Measurements from ENCODE around the gene INO80B.
"Not testable (repeated sequence)": the region's sequence is repeated elsewhere in the genome, so short reads cannot be mapped to it uniquely, and the experiment has no call there.

The INO80B gene

DNA sequence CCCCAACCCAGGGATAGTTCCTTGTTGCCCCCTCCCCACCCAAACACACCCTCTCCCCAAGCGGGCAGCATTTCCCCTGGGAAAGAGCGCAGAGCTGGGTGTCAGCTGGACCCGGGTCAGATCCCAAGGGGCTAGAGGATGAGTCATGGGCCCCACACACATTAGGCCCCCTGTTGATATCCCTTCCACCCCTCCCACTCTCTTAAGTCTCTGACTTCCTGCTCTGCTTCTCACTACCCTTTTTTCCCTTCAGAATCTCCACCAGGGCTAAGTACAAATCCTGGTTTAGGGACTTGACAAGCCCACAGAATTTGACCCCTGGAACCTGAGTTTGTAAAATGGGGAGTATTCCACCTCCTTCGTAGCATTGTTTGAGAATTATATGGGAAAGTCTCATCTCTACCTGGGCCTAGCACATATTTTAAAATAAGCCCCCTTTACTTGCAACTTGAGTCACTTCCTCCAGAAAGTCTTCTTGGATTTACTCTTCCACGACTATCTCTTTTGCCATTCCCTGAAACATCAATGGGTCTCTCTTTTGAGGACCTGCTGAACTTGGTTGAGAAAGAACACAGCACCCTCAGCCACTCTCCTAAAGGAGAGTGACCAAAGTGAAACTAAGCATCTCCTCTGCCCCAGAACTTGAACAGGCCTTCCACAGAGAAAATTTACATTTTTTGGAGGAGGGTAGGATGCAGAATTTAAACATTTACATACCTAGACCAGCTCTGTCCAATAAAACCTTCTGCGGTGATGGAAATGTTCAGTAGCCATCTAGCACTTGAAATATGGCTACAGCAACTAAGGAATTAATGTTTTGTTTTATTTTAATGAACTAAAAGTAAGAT, 17.8 kb upstream of the INO80B start:
- intact Hi-C loops (cut with micrococcal nuclease), result no loop called here
- no peak overlapping the region for H3K4me3 Mint-ChIP-seq
- H3K9me3 Mint-ChIP-seq, result no peaks in the 10 kb centered on the region
- peak overlapping the region; percentile 50 for H3K27ac Mint-ChIP-seq
- peaks cover 34% of the 10 kb centered on the region for H3K27me3 Mint-ChIP-seq
- H3K4me1 Mint-ChIP-seq (ENCODE audit: low read depth), result peaks cover 64% of the 10 kb centered on the region
- peaks cover 6% of the 10 kb centered on the region for H3K36me3 Mint-ChIP-seq (ENCODE audit: low read depth)

DNA sequence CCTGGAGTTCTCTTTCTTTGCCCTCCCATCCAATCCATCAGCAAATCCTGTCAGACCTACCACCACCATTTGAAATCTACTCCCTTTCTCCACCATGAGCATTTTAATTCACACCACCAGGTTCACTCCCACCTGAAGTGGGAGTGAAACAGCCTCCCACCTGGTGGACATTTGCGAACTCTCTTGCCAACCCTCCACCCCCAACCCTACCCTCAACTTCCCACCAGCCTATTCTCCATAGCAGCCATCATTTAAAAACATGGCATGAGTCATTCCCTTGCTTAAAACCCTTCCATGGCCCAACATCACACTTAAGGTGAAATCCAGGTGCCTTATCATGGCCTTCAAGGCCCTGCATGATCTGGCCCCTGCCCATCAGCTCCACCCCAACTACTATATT, 16.6 kb upstream of the INO80B start:
- no peaks in the 10 kb centered on the region for H3K9me3 Mint-ChIP-seq
- H3K27ac Mint-ChIP-seq, result peak overlapping the region; percentile 14
- no peak overlapping the region for H3K4me3 Mint-ChIP-seq
- peaks cover 6% of the 10 kb centered on the region for H3K36me3 Mint-ChIP-seq (ENCODE audit: low read depth)
- H3K4me1 Mint-ChIP-seq (ENCODE audit: low read depth), result peaks cover 67% of the 10 kb centered on the region
- intact Hi-C loops (cut with micrococcal nuclease), result no loop called here
- peaks cover 44% of the 10 kb centered on the region for H3K27me3 Mint-ChIP-seq

DNA sequence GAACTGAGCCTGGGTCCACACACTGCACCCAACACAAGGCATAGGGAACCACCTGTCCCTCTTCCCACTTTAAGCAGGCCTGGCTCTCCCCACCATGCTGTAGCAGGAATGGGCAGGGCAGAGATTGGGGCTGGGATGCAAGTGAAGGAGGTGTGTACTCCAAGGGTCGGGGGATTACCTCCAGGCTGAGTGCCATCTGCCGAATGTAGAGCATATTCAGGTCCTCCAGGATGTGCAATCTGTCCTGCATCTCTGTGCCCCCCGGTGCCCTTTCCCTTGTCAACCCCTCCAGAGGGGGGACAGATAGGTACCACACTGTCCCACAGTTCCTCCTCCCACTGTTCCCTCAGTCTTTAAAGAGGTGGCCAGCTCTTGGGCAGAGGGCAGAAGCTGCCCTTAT, 15.5 kb upstream of the INO80B start:
- H3K27ac Mint-ChIP-seq, result peak overlapping the region; percentile 61
- H3K4me3 Mint-ChIP-seq, result no peak overlapping the region
- H3K27me3 Mint-ChIP-seq, result peaks cover 53% of the 10 kb centered on the region

DNA sequence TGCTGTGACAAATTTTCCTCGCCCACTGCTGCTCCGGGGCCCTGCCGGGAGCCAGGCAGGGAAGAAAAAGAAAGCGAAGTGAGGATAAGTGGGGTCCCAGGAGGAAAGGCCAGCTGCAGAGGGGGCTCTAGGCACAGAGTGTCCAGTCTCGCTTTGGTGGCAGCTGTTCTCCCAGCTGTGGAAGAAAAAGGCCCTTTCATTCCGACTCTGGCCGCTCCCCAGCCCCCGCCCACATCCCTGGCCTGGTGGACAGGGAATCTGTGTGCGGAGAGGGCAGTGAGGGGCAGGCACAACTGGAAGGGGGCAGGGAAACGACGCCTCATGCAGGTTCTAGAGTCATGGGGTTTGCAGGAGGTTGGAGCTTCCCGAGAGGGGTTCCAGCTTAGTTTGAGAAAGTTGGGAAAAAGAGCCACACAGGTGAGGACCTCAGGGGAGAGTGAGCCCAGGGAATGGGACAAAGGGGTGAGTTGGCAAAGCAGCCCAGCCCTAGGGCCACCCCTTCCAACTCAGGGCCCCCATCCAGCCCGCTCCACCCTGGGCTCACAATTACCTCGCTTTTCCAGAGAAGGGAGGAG, 15.0 kb upstream of the INO80B start:
- Mint-ChIP-seq H3K36me3 (ENCODE audit: low read depth) (peaks cover 6% of the 10 kb centered on the region), H3K27ac (peak overlapping the region; percentile 61), H3K4me3 (peak overlapping the region; percentile 62), H3K9me3 (no peaks in the 10 kb centered on the region), H3K4me1 (ENCODE audit: low read depth) (peaks cover 79% of the 10 kb centered on the region), H3K27me3 (peaks cover 58% of the 10 kb centered on the region)
- intact Hi-C loops (cut with micrococcal nuclease), result loop anchor here (2.0 kb wide), 1 partner anchor 15 kb away; the partner anchor contains the start of gene INO80B

More for the DNA sequence above, 15.5 kb upstream of the INO80B start:
- intact Hi-C loops (cut with micrococcal nuclease), result no loop called here
- H3K36me3 Mint-ChIP-seq (ENCODE audit: low read depth), result peaks cover 6% of the 10 kb centered on the region
- no peaks in the 10 kb centered on the region for H3K9me3 Mint-ChIP-seq
- peaks cover 74% of the 10 kb centered on the region for H3K4me1 Mint-ChIP-seq (ENCODE audit: low read depth)

DNA sequence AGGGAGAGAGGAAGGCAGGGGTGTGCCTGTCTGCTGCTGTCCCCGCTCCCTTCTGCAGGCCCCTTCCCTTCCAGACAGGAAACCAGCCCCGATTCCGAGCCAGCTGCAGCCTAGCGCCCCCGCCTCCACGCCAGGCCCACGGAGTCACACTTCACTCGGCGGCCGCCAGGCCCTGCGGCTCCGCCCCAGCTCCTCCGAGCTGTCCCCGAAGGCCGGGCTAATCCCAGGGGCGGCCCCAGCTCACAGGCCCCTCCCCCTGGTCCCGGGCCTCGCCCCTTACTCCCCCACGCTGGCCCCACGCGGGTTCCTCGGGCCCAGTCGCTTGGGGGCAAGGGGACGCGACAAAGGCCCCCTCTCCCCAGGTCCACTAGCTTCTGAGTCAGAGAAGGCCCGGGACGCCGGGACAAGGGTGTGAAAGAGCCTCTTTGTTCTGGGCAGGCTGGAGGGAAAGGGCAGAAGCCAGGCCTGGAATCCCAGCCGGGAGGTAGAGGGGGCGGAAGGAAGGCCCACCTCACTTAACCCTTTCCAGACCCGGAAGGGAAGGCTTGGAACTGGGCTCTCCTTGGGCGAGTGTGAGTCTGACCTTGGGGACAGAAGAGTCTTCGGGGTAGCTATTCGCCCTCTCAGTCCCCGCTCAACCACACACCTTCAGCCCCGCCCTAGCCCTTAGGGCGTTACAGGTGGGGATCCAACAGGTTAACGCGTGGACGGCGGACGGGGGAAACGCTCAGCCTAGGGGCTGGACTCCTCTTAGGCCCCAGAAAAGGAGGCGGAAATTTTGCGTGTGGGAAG, 14.3 kb upstream of the INO80B start:
- Mint-ChIP-seq H3K9me3 (no peaks in the 10 kb centered on the region), H3K4me1 (ENCODE audit: low read depth) (peaks cover 77% of the 10 kb centered on the region), H3K4me3 (peak overlapping the region; percentile 62), H3K27ac (peak overlapping the region; percentile 61), H3K36me3 (ENCODE audit: low read depth) (peaks cover 6% of the 10 kb centered on the region), H3K27me3 (peaks cover 63% of the 10 kb centered on the region)
- intact Hi-C loops (cut with micrococcal nuclease), result loop anchor here (2.0 kb wide), 1 partner anchor 14 kb away; the partner anchor contains the start of gene INO80B

DNA sequence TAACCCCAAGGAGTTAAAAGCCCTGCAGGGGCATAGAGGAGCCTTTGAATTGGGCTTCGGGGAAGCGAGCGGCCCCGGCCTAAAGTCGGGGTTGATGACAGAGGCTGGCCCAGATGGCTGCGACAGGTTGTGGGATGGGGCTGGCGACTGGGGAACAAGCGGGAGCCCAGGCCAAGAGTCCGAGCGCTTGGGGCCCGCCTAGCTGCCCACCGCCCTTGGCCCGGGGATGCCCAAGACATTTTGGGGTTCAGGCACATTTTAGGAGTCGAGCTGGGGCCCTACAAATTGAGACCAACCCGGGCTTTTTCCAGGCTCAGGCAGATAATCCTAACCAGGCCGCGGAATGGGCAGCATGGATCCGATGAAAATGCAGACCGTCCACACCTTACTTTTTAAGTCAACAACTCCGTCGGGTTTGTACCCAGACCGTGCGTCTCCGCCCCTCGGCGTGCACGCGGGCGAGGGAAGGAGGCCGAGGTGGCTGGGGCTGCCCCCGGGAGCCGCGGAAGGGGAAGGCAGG, 13.7 kb upstream of the INO80B start:
- peak overlapping the region; percentile 62 for H3K4me3 Mint-ChIP-seq
- intact Hi-C loops (cut with micrococcal nuclease), result loop anchor here (2.0 kb wide), 1 partner anchor 14 kb away; the partner anchor contains the start of gene INO80B
- H3K27ac Mint-ChIP-seq, result peak overlapping the region; percentile 61
- H3K36me3 Mint-ChIP-seq (ENCODE audit: low read depth), result peaks cover 6% of the 10 kb centered on the region
- H3K9me3 Mint-ChIP-seq, result no peaks in the 10 kb centered on the region
- peaks cover 71% of the 10 kb centered on the region for H3K4me1 Mint-ChIP-seq (ENCODE audit: low read depth)
- H3K27me3 Mint-ChIP-seq, result peaks cover 65% of the 10 kb centered on the region

DNA sequence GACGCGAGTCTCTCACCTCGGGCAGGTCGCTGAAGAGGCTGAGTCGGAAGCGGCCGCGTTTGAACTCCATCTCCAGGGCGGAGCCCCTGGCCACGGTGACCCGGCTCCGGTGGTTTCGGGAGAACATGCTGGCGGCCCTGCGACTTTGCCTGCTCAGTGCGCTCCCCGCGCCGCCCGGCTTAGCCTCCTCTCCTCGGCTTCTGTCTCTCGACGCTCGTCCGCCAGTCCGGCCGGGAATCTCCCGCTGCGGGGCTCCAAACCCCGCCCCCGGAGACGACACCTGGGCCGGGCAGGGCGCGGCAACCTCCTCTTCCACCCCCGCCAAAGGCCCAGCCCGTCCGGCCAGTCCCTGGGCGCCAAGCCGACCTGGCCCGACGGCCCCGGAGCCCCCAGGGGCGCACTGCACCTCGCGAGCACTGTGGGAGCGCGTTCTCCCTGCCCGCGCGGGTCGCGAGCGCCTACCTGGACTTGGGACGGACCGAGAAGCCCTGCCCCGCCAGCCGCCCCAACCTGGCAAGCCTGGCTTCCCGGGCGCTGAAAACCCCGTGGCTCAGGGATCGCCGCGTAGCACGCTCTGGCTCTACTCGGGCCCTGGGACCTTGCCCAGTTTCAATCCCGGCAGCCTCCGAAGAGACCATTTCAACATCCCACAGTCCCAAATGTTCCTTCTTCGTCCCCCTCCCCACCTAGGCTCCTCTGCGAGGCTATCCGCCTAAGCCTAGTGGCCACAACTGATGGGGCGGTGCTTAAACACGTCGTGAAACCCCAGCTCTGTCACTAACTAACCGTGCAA, 13.0 kb upstream of the INO80B start, which contains the start of gene RTKN:
Gene RTKN, minus strand, starts transcription at position 248 of the 793 bp plus-strand sequence. Its CDS starts 121 bp downstream, at position 127.
- intact Hi-C loops (cut with micrococcal nuclease), result loop anchor here (2.0 kb wide), 1 partner anchor 13 kb away; the partner anchor contains the start of gene INO80B
- Mint-ChIP-seq H3K27ac (peak within 1 kb of the TSS; percentile 61), H3K9me3 (no peaks in the 10 kb centered on the region), H3K27me3 (peaks cover 69% of the 10 kb centered on the region), H3K4me1 (ENCODE audit: low read depth) (peaks cover 65% of the 10 kb centered on the region), H3K4me3 (peak within 1 kb of the TSS; percentile 62), H3K36me3 (ENCODE audit: low read depth) (peaks cover 6% of the 10 kb centered on the region)

DNA sequence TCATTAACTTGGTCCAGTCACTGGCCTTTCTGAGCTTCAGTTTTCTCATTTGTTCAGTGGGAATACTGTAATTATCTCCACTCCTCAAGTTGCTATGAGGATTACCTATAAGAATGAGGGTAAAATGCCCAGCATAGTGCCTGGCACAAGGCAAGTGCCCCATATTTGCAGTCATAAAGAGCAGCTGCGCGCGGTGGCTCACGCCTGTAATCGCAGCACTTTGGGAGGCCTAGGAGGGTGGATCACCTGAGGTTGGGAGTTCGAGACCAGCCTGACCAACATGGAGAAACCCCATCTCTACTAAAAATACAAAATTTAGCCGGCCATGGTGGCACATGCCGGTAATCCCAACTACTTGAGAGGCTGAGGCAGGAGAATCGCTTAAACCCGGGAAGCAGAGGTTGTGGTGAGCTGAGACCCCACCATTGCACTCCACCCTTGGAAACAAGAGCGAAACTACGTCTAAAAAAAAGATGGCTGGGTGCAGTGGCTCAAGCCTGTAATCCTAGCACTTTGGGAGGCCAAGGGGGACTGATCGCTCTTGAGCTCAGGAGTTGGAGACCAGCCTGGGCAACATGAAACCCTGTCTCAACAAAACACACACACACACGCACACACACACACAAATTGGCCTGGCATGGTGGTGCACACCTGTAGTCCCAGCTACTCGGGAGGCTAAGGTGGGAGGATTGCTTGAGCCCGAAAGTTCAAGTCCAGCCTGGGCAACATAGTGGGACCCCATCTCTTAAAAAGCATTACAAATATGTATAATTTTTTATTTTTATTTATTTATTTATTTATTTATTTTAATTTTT, 12.2 kb upstream of the INO80B start:
- intact Hi-C loops (cut with micrococcal nuclease); H3K27ac Mint-ChIP-seq: not testable (repeated sequence)

DNA sequence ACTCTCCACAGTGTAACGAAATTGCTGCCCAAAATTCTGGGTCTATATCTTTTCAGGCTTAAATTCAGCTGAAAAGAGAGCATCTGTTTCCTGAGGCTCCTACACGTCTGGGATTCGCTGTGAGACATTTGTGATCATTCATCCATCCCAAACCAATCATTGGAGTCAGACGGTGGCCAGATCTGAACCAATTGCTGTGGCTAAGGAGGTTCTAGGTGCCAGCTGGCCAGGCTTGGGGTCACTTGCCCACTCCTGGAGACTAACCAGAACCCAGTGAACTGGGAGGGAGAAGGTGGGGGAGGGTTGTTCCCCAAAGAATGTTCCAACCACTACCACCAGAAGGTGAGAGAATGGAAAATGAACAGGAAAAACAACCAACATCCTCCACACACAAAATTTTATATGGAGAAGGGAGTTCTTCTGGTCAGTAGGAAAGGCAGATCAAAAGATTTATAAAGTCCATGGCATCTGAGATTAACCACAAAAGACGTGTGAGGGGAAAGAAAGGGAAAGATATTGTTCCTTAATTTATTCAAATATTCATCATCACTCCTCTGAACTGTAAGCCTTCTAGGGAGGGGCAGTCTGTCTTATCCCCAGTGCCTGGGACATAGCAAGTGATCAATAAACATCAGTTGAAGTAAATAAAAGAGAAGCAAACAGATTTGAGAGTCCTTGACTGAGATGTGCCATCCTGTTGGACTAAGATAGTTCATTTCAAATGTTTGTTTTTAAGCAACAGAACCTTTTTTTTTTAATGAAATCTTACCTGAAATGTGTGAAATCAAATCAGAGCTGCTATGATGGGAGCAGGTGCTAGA, 10.2 kb upstream of the INO80B start:
- no peak overlapping the region for H3K27ac Mint-ChIP-seq
- intact Hi-C loops (cut with micrococcal nuclease), result no loop called here
- H3K9me3 Mint-ChIP-seq, result no peaks in the 10 kb centered on the region
- no peak overlapping the region for H3K4me3 Mint-ChIP-seq
- H3K36me3 Mint-ChIP-seq (ENCODE audit: low read depth), result peaks cover 6% of the 10 kb centered on the region
- H3K4me1 Mint-ChIP-seq (ENCODE audit: low read depth), result peaks cover 38% of the 10 kb centered on the region
- peaks cover 62% of the 10 kb centered on the region for H3K27me3 Mint-ChIP-seq

More for the DNA sequence above, 12.2 kb upstream of the INO80B start:
- H3K4me3 Mint-ChIP-seq; H3K36me3 Mint-ChIP-seq (ENCODE audit: low read depth); H3K9me3 Mint-ChIP-seq: not testable (repeated sequence)
- peaks cover 57% of the 10 kb centered on the region for H3K4me1 Mint-ChIP-seq (ENCODE audit: low read depth)
- peaks cover 73% of the 10 kb centered on the region for H3K27me3 Mint-ChIP-seq

DNA sequence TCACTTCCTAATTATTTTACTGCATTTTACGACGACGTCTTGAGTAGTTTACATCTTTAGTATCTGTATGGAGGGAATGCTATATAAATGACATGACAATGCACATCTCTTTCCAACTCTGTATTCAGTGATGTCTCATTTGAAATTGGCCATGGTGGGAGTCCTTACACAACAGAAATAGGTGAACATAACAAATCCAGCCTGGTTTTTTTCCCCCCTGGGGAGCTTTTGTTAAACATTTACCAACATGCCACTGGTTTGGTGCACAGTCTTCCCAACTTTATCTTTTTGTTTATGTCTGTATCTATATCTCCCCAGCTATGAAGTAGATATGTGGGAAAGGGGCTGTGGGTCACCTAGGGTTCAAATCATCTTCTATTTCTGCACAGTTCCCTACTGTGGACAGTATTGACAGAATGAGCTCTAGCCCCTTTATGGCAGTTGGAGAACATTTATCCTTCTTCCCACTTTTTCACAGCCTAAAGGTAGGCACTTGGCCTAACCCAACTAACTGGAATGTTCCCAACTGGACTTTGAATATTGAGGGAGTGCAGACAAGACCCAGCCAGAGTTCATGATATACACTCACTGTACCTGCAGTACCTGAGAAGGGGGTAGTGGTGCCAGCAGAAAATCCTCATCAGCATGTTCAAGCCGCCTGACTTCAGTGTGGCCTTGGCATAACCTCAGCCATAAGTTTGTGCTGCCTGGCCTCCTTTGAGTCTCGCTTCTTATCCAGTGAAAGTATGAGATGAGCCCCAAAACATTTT, 7.5 kb upstream of the INO80B start:
- no peaks in the 10 kb centered on the region for H3K9me3 Mint-ChIP-seq
- peaks cover 14% of the 10 kb centered on the region for H3K4me1 Mint-ChIP-seq (ENCODE audit: low read depth)
- H3K4me3 Mint-ChIP-seq, result no peak overlapping the region
- peaks cover 41% of the 10 kb centered on the region for H3K27me3 Mint-ChIP-seq
- intact Hi-C loops (cut with micrococcal nuclease), result no loop called here
- no peak overlapping the region for H3K27ac Mint-ChIP-seq
- H3K36me3 Mint-ChIP-seq (ENCODE audit: low read depth), result no peaks in the 10 kb centered on the region

DNA sequence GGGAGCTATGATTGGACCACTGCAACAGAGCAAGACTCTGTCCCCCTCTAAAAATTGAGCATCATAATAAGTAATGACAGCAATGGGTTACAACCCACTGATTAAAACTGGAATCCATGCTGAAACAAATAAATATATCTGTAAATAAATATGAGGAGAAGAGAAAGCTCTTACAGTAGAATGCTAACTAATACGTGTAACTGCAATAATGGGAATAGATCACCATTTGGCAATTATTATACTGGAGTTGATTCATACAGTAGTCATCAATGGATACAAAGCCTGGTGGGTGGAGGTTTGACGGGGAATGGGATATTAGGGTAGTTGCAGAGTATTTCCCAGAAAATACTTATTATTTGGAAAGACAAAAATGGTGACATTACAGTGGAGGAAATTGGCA, 6.1 kb upstream of the INO80B start:
- peaks cover 15% of the 10 kb centered on the region for H3K4me1 Mint-ChIP-seq (ENCODE audit: low read depth)
- peaks cover 32% of the 10 kb centered on the region for H3K27me3 Mint-ChIP-seq
- no peak overlapping the region for H3K4me3 Mint-ChIP-seq
- no peak overlapping the region for H3K27ac Mint-ChIP-seq
- intact Hi-C loops (cut with micrococcal nuclease), result no loop called here
- H3K9me3 Mint-ChIP-seq, result no peaks in the 10 kb centered on the region
- no peaks in the 10 kb centered on the region for H3K36me3 Mint-ChIP-seq (ENCODE audit: low read depth)

Measured in dendritic cell treated with granulocyte-macrophage colony-stimulating factor and Interleukin-4, amounts not matched to agents 40 ng/mL and 50 ng/mL, for 4 days (primary cell).